Liver (tissue), 9 donors: ENCODE measurements around the gene CEP350. TPM values are rescaled to one million over a fixed set of nuclear protein-coding genes. Genes with fewer than 3 reads are reported as not detected.

Experiments used
- DNase-seq: peaks from one replicate; pipeline ENCODE4 v3.0.0-alpha.2; 2017; ENCODE audit warnings: low spot score
- H3K27ac ChIP-seq, 2 donors: one replicate each; pipeline ENCODE4 v1.7.0; 2013; ENCODE audit warnings: inconsistent platforms in 2 of 2, low read length in 2 of 2, control low read depth in 1 of 2, low read depth in 1 of 2, mild to moderate bottlenecking in 1 of 2
- H3K27me3 ChIP-seq, 4 donors: one replicate each; pipeline versions ENCODE4 v1.6.1 to v1.7.0; 2013; ENCODE audit warnings: low read length in 3 of 4, inconsistent platforms in 1 of 4, mild to moderate bottlenecking in 1 of 4, moderate library complexity in 1 of 4; ENCODE audit not compliant: control insufficient read depth in 4 of 4, insufficient read depth in 4 of 4
- H3K36me3 ChIP-seq, 4 donors: one replicate each; pipeline versions ENCODE4 v1.6.1 to v1.7.0; 2013; ENCODE audit warnings: low read length in 3 of 4, mild to moderate bottlenecking in 3 of 4, low read depth in 1 of 4, moderate library complexity in 1 of 4; ENCODE audit not compliant: control insufficient read depth in 4 of 4, insufficient read depth in 3 of 4
- H3K4me1 ChIP-seq, 4 donors: one replicate each; pipeline versions ENCODE4 v1.6.1 to v1.7.0; 2013; ENCODE audit warnings: low read length in 3 of 4, mild to moderate bottlenecking in 3 of 4, moderate library complexity in 1 of 4; ENCODE audit not compliant: control insufficient read depth in 4 of 4, insufficient read depth in 4 of 4
- H3K4me3 ChIP-seq, 3 donors: one replicate each; pipeline versions ENCODE4 v1.6.1 to v1.7.0; 2013; ENCODE audit warnings: low read length in 3 of 3, control low read depth in 1 of 3, low read depth in 1 of 3, mild to moderate bottlenecking in 1 of 3
- H3K9ac ChIP-seq, 2 donors: one replicate each; pipeline ENCODE4 v1.7.0; 2013; ENCODE audit warnings: low read length in 2 of 2, mild to moderate bottlenecking in 2 of 2, moderate library complexity in 2 of 2, control low read depth in 1 of 2, low read depth in 1 of 2
- H3K9me3 ChIP-seq, 4 donors: one replicate each; pipeline versions ENCODE4 v1.6.1 to v1.7.0; 2013; ENCODE audit warnings: low read length in 3 of 4; ENCODE audit not compliant: control insufficient read depth in 4 of 4
- CTCF ChIP-seq: fragments of 150-350 bp; IDR thresholded peaks from 2 replicates; pipeline ENCODE4 v1.5.1; 2017; ENCODE audit warnings: improper control_type of control experiment, low read depth, low read length; ENCODE audit not compliant: missing input control
- EGR1 ChIP-seq, 2 donors: IDR thresholded peaks; 2 replicates each; pipeline ENCODE4 v1.6.1; 2016 to 2018; ENCODE audit warnings: antibody characterized with exemption in 2 of 2, low read depth in 2 of 2
- FOXA1 ChIP-seq: IDR thresholded peaks from 2 replicates; pipeline ENCODE4 v1.6.1; 2016; ENCODE audit warnings: antibody characterized with exemption
- FOXA2 ChIP-seq: IDR thresholded peaks from 2 replicates; pipeline ENCODE4 v1.6.1; 2016; ENCODE audit warnings: antibody characterized with exemption
- GABPA ChIP-seq, 2 donors: IDR thresholded peaks in 1 of 2; conservative IDR thresholded peaks in 1 of 2; 2 replicates each; pipeline ENCODE4 v1.6.1; 2016; ENCODE audit warnings: antibody characterized with exemption in 2 of 2, mild to moderate bottlenecking in 1 of 2, moderate library complexity in 1 of 2
- HNF4G ChIP-seq: IDR thresholded peaks from 2 replicates; pipeline ENCODE4 v1.6.1; 2016; ENCODE audit warnings: antibody characterized with exemption
- NR2F2 ChIP-seq: IDR thresholded peaks from 2 replicates; pipeline ENCODE4 v1.6.1; 2016; ENCODE audit warnings: antibody characterized with exemption
- RXRA ChIP-seq, 2 donors: IDR thresholded peaks; 2 replicates each; pipeline ENCODE4 v1.6.1; 2017 to 2018; ENCODE audit warnings: antibody characterized with exemption in 2 of 2, mild to moderate bottlenecking in 1 of 2
- SP1 ChIP-seq: IDR thresholded peaks from 2 replicates; pipeline ENCODE4 v1.6.1; 2018; ENCODE audit warnings: antibody characterized with exemption, mild to moderate bottlenecking
- TAF1 ChIP-seq: conservative IDR thresholded peaks from 2 replicates; pipeline ENCODE4 v1.6.1; 2016; ENCODE audit warnings: antibody characterized with exemption, mild to moderate bottlenecking
- ZBTB33 ChIP-seq: IDR thresholded peaks from 2 replicates; pipeline ENCODE4 v1.6.1; 2016; ENCODE audit warnings: antibody characterized with exemption
- WGBS: extraction: QIAGEN DNeasy Blood & Tissue Kit; methylation state at CpG from one replicate; pipeline ENCODE4 v1.1.7; 2013; 5-methylcytosine and 5-hydroxymethylcytosine counted together
- polyA plus RNA-seq, 2 donors: library from polyadenylated mRNA; stranded (reverse) in 1 of 2; unstranded in 1 of 2; fragments of 200-250 nt in 1 of 2; fragments of >200 nt in 1 of 2; fragmentation: Nextera tagmentation in 1 of 2; extraction: Ambion mirVana in 1 of 2; gene quantifications; one replicate each; pipeline versions ENCODE4 v1.2.1 to v1.2.3, GENCODE V29; 2013 to 2015
- total RNA-seq, 2 donors: library from RNA; depleted of rRNA; stranded (reverse); fragments of >200 nt; gene quantifications; one replicate each; pipeline ENCODE4 v1.2.3, GENCODE V29; 2014
- TF ChIP-seq, protein P1 (sequence below): IDR thresholded peaks from 2 replicates; pipeline ENCODE4 v1.6.1; 2016; ENCODE audit warnings: antibody characterized with exemption
- donor health status: healthy.
- donor health status: healthy.
- donor health status: healthy.
- donor health status: healthy.
- donor health status: healthy.

The CEP350 gene
- total and polyA plus RNA-seq, 4 donors, result 4.5 to 49.0 (median 18.9) TPM

DNA sequence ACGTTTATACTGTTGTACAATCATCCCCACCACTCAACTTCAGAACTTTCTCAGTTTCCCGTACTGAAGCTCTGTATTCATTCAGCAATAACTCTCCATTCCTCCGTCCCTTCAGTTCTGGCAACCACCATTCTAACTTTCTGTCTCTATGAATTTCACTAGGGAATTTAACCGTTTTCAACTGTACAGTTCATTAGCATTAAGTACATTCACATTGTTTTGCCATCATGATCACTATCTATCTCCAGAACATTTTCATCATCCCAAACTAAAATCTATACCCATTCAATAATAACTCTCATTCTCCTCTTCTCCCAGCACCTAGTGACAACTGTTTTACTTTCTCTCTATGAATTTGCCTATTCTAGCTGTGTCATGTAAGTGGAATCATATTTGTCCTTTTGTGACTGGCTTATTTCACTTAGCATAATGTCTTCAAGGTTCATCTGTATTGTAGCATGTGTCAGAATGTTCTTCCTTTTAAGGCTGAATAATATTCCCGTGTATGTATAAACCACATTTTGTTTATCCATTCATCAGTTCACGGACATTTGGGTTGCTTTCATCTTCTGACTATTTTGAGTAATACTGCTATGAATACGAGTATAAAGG, 75.0 kb downstream of the CEP350 start:
- DNase-seq, result no peak
- H3K9ac ChIP-seq, result no peak overlapping the region
- peaks cover 5 to 16% (median 10%) of the 10 kb centered on the region in 4 donors for H3K4me1 ChIP-seq
- H3K27me3 ChIP-seq, result no peaks in the 10 kb centered on the region
- H3K4me3 ChIP-seq, result no peak overlapping the region
- H3K27ac ChIP-seq, result no peak overlapping the region
- no peaks in the 10 kb centered on the region for H3K9me3 ChIP-seq
- peaks cover 0 to 18% (median 13%) of the 10 kb centered on the region in 4 donors for H3K36me3 ChIP-seq
- TF ChIP-seq SP1 (no peak), FOXA2 (no peak), GABPA (IDR thresholded peaks at IDR 0.05 in 1 of 2, conservative IDR thresholded peaks at IDR 0.05 in 1 of 2) (no peak), CTCF (no peak), ZBTB33 (no peak)
- TF ChIP-seq, protein P1, sequence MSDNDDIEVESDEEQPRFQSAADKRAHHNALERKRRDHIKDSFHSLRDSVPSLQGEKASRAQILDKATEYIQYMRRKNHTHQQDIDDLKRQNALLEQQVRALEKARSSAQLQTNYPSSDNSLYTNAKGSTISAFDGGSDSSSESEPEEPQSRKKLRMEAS, result no peak
- WGBS, result 84% methylated on average over 7 of the region's 7 CpGs

DNA sequence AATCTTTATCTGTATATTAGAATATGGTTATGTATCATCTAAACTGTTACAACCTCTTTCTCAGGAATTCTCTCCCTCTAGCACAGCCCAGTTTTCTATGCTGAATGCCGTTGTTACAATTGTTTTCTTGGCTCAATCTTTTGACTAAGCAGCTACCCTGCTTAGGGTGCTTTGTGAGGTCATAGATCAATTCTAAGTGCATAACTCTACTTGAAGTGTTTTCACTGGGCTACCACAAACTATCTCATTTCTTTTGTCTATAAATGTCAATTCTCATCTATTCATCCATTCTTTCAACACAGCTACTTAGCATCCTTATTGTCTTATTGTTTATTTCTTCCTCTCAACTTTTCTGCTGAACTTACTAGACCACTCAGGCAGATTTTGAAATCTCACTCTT, 77.1 kb downstream of the CEP350 start:
- peaks cover 5 to 16% (median 10%) of the 10 kb centered on the region in 4 donors for H3K4me1 ChIP-seq
- peaks cover 0 to 29% (median 8%) of the 10 kb centered on the region in 4 donors for H3K36me3 ChIP-seq
- TF ChIP-seq TAF1 (no peak), SP1 (no peak), ZBTB33 (no peak), FOXA2 (no peak)
- TF ChIP-seq, protein P1, result no peak
- no peaks in the 10 kb centered on the region for H3K9me3 ChIP-seq
- no peak overlapping the region for H3K27ac ChIP-seq
- no peak for DNase-seq
- no peak overlapping the region for H3K4me3 ChIP-seq
- WGBS, result 91% methylated on average over 1 of the region's 1 CpG
- H3K27me3 ChIP-seq, result no peaks in the 10 kb centered on the region
- H3K9ac ChIP-seq, result no peak overlapping the region

- Histone ChIP-seq H3K9ac (no peak overlapping the region), H3K36me3 (peaks cover 0 to 29% (median 8%) of the 10 kb centered on the region in 4 donors), H3K4me3 (no peak overlapping the region), H3K27me3 (no peaks in the 10 kb centered on the region), H3K4me1 (peaks cover 0 to 7% (median 3%) of the 10 kb centered on the region in 4 donors), H3K9me3 (no peaks in the 10 kb centered on the region), H3K27ac (no peak overlapping the region)
- WGBS, result 88% methylated on average over 1 of the region's 1 CpG
- TF ChIP-seq NR2F2 (no peak), GABPA (IDR thresholded peaks at IDR 0.05 in 1 of 2, conservative IDR thresholded peaks at IDR 0.05 in 1 of 2) (no peak), HNF4G (no peak), FOXA1 (no peak), EGR1 (IDR thresholded peaks at IDR 0.05; ENCODE audit: low read depth in 2 of 2) (no peak), RXRA (IDR thresholded peaks at IDR 0.05) (no peak)
- TF ChIP-seq, protein P1, result no peak
- no peak for DNase-seq
Observed at GRCh38 chr1:180033390-180033789, 78.8 kb downstream of the CEP350 start.
